Measurements from ENCODE around the gene STAP2.
"Not testable (repeated sequence)": the region's sequence is repeated elsewhere in the genome, so short reads cannot be mapped to it uniquely, and the experiment has no call there.

STAP2 gene

DNA sequence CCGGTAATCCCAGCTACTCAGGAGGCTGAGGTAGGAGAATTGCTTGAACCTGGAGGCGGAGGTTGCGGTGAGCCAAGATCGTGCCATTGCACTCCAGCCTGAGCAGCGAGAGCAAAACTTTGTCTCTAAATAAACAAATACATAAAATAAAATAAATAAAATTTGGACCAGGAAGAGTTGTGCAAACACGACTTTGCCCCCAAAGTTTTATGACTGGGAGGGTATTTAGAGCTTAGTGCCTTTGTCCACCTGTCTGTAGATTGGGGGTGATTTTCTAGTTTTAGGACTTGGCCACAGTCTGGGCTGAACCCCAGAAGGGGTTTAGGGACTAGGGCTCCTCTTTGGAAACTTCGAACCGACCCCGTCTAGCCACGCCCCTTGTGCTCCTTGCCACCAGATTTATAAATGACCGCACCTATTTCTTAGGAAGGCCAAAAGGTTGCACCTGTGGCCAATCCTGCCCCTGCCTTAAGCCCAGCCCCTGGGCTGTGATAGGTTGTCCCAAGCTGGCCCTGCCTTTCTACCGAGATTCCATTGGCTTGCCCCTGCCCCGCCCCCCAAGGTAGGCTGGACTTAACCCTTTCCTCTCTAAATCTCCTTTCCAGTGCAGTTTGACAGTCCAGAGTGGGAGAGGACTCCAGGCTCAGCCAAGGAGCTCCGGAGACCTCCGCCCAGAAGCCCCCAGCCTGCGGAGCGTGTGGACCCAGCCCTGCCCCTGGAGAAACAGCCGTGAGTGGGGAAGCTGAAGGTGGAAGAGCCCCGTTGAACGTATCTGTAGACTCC, 54.3 kb downstream of the STAP2 start:
- H3K27me3 Mint-ChIP-seq = peaks cover 17 to 28% of the 10 kb centered on the region in 2 donors
- ATAC-seq (replicated peaks) = no peak
- H3K9me3 Mint-ChIP-seq = no peaks in the 10 kb centered on the region
- no peak overlapping the region for H3K4me3 Mint-ChIP-seq
- no peak for DNase-seq
- H3K27ac Mint-ChIP-seq = no peak overlapping the region
- H3K4me1 Mint-ChIP-seq (ENCODE audit: low read depth in 2 of 2) = peaks cover 0 to 3% of the 10 kb centered on the region in 2 donors
- H3K36me3 Mint-ChIP-seq (ENCODE audit: insufficient read depth) = no peaks in the 10 kb centered on the region

DNA sequence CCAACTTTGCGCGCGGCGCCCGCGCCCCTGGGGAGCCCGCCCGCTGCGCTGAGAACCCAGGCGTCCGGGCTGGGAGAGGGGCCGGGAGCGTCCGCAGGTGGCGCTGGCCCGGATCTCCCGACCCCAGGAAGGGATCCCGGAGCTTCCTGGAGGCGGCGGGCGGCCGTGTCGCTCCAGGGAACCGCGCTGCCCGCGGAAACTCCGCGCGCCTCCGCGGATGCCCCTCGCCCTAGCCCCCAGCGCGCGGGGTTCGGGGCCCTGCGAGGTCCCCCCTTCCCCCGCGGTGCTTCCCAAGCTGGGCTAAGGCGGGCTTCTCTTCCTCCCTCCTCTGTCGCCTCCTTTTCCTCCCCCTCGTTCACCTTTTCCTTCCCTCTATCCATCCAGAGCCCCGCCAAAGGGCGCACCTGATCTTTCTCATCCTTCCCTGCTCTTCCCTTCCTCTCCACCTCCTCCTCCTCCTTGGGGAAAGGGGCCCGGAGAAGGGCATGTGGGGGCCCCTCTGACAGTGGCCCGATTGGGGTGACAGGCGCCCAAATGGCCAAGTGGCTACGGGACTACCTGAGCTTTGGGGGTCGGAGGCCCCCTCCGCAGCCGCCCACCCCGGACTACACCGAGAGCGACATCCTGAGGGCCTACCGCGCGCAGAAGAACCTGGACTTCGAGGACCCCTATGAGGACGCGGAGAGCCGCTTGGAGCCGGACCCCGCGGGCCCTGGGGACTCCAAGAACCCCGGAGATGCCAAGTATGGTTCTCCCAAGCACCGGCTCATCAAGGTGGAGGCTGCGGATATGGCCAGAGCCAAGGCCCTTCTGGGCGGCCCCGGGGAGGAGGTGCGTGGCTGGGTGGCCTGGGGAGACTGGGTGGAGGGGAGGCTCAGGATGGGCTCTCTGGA, 58.9 kb downstream of the STAP2 start:
- no peaks in the 10 kb centered on the region for H3K9me3 Mint-ChIP-seq
- H3K4me3 Mint-ChIP-seq = peak overlapping the region; percentile 11 to 71
- peaks cover 11 to 44% of the 10 kb centered on the region in 2 donors for H3K27me3 Mint-ChIP-seq
- no peak overlapping the region for H3K27ac Mint-ChIP-seq
- peaks cover 0 to 3% of the 10 kb centered on the region in 2 donors for H3K4me1 Mint-ChIP-seq (ENCODE audit: low read depth in 2 of 2)
- no peaks in the 10 kb centered on the region for H3K36me3 Mint-ChIP-seq (ENCODE audit: insufficient read depth)
- DNase-seq (no peak), ATAC-seq (replicated peaks) (peak; percentile 31)

DNA sequence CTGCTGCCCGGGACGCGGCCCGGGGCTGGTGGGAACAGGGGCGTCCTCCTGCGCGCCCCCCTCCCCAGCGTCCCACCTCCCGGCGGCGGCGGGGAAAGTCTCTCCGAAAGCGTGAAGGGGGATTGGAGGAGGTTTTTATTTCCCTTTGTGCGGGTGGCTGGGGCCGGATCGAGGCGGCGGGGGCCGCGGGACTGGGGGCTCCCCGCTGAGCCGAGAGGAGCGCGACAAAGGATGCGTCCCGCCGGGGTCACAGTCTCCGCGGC, 59.4 kb downstream of the STAP2 start:
- no peak overlapping the region for H3K4me3 Mint-ChIP-seq
- no peak for DNase-seq
- ATAC-seq (replicated peaks) = no peak

DNA sequence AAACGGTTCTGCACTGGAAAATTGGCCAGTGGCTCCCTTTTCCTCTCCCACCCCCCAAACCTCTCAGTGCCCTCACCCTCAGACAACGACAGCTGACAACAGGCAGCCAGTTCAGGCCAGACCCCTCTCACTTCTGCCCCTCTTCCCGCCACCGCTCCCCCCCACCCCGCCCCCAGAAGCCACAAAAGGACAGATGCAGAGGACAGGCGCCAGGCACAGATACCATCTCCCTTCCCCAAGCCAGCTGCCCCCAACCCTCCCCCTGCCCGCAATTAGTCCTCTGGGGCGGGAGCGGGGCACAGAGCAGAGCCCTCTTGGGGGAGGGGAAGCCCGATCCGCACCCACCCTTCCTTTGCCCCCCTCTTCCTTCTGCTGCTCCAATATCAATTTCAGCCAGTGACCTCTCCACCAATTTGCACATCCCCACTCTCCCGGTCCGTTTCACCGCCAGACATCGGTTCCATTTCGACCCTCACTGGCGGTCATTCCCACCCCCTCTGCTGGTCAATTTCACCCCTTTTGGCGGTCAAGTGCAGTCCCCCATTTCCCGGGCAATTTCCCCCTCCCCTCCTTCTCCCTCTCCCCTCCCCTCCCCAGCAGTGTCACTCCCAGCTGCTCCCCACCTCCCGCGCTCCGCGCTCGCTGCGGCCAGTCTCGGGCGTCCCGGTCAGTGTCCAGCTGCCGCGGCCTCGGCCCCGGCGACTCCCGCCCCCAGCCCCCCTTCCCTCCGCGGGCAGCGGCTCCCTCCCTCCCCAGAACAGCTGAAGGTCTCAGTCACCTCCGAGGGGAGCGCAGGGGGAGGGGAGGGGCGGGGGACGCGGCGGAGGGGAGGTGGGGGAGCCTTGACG, 60.0 kb downstream of the STAP2 start, which contains the start of gene SHD:
TSS of gene SHD (plus strand) at position 848 of the 848 bp plus-strand sequence. CDS start 798 bp downstream, outside the sequence.
- ATAC-seq (replicated peaks) (no peak), DNase-seq (no peak)
- H3K36me3 Mint-ChIP-seq (ENCODE audit: insufficient read depth) = no peaks in the 10 kb centered on the region
- no peaks in the 10 kb centered on the region for H3K9me3 Mint-ChIP-seq
- H3K4me1 Mint-ChIP-seq (ENCODE audit: low read depth in 2 of 2) = peaks cover 0 to 3% of the 10 kb centered on the region in 2 donors
- H3K27me3 Mint-ChIP-seq = peaks cover 11 to 44% of the 10 kb centered on the region in 2 donors
- no peak within 1 kb of the TSS for H3K27ac Mint-ChIP-seq
- H3K4me3 Mint-ChIP-seq = peak within 1 kb of the TSS; percentile 11 to 71

More for the DNA sequence above, 59.4 kb downstream of the STAP2 start:
- peaks cover 11 to 44% of the 10 kb centered on the region in 2 donors for H3K27me3 Mint-ChIP-seq
- peaks cover 0 to 3% of the 10 kb centered on the region in 2 donors for H3K4me1 Mint-ChIP-seq (ENCODE audit: low read depth in 2 of 2)
- H3K27ac Mint-ChIP-seq = no peak overlapping the region
- no peaks in the 10 kb centered on the region for H3K9me3 Mint-ChIP-seq
- H3K36me3 Mint-ChIP-seq (ENCODE audit: insufficient read depth) = no peaks in the 10 kb centered on the region

DNA sequence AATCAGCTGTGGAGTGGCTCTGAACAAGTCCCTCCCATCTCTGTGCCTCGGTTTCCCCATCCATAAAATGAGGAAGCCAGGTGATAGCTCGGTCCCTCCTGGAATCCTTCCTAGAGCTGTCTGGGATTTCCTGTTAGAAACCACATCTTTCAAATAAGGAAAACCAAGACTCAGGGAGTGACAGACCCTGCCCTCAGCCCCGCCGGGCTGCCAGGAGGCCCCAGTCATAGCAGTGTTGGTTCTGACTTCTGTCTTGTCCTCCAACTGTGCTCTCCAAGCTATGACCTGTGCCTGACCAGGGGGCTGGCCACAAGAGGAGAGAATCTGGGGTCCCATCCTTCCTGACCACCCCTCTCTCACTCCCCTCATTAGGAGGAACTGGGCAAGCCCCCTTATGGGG, 60.6 kb downstream of the STAP2 start:
- Mint-ChIP-seq H3K4me1 (ENCODE audit: low read depth in 2 of 2) (peaks cover 0 to 3% of the 10 kb centered on the region in 2 donors), H3K9me3 (no peaks in the 10 kb centered on the region), H3K27ac (no peak overlapping the region), H3K27me3 (peaks cover 11 to 44% of the 10 kb centered on the region in 2 donors), H3K36me3 (ENCODE audit: insufficient read depth) (peaks cover under 1% of the 10 kb centered on the region), H3K4me3 (no peak overlapping the region)
- ATAC-seq (replicated peaks) = no peak
- DNase-seq = no peak

GRCh38 chr19:4277191-4277696, 61.4 kb downstream of the STAP2 start:
- Mint-ChIP-seq H3K36me3 (ENCODE audit: insufficient read depth) (peaks cover 3% of the 10 kb centered on the region), H3K27me3 (peaks cover 11 to 44% of the 10 kb centered on the region in 2 donors), H3K9me3 (no peaks in the 10 kb centered on the region), H3K27ac (no peak overlapping the region), H3K4me1 (ENCODE audit: low read depth in 2 of 2) (peaks cover 0 to 3% of the 10 kb centered on the region in 2 donors), H3K4me3 (no peak overlapping the region)
- DNase-seq (no peak), ATAC-seq (replicated peaks) (no peak)

GRCh38 chr19:4274321-4274686, 64.3 kb downstream of the STAP2 start:
- not testable (repeated sequence) for DNase-seq; H3K27ac Mint-ChIP-seq; ATAC-seq (replicated peaks); H3K4me1 Mint-ChIP-seq (ENCODE audit: low read depth in 2 of 2); H3K4me3 Mint-ChIP-seq; H3K9me3 Mint-ChIP-seq
- H3K27me3 Mint-ChIP-seq = peaks cover 0 to 16% of the 10 kb centered on the region in 2 donors
- peaks cover 17% of the 10 kb centered on the region for H3K36me3 Mint-ChIP-seq (ENCODE audit: insufficient read depth)
